Fibroblast of lung (primary cell): ENCODE results near the gene PGAM5.

Experiments
- EZH2 ChIP-seq: IDR thresholded peaks from 2 replicates; pipeline ENCODE4 v1.5.1; 2012; ENCODE audit warnings: low read length, control low read depth, mild to moderate bottlenecking; ENCODE audit errors: missing control alignments
- TF ChIP-seq, protein P1 (sequence below), 2 donors: IDR thresholded peaks in 1 of 2; conservative IDR thresholded peaks in 1 of 2; 1 replicate in 1 of 2; 2 replicates in 1 of 2; pipeline ENCODE4 v1.5.1; 2011 to 2012; ENCODE audit warnings: low read length in 2 of 2, control low read depth in 1 of 2, inconsistent platforms in 1 of 2, low read depth in 1 of 2, mild to moderate bottlenecking in 1 of 2

DNA sequence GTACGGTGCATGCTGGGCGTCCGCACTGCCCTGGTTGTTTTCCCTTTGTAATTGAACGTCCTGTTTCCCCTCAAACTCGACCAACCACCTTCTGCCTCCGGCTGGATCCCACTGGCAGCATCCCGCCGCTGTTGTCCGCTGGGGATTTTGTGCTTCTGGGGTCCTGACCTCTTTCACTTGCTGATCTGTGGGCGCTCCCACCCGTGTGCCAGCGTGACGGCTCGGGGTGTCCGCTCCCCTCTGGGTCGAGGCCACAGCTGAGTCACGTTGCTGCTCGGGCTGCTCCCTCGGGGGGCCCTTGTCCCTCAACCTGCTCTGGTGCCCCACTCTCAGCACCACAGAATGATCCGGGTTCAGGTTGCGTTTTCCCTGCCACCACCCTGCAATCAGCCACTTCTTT is 8.0 kb downstream of the PGAM5 start:
- TF ChIP-seq, protein P1, sequence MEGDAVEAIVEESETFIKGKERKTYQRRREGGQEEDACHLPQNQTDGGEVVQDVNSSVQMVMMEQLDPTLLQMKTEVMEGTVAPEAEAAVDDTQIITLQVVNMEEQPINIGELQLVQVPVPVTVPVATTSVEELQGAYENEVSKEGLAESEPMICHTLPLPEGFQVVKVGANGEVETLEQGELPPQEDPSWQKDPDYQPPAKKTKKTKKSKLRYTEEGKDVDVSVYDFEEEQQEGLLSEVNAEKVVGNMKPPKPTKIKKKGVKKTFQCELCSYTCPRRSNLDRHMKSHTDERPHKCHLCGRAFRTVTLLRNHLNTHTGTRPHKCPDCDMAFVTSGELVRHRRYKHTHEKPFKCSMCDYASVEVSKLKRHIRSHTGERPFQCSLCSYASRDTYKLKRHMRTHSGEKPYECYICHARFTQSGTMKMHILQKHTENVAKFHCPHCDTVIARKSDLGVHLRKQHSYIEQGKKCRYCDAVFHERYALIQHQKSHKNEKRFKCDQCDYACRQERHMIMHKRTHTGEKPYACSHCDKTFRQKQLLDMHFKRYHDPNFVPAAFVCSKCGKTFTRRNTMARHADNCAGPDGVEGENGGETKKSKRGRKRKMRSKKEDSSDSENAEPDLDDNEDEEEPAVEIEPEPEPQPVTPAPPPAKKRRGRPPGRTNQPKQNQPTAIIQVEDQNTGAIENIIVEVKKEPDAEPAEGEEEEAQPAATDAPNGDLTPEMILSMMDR (conservative IDR thresholded peaks at IDR 0.05 in 1 of 2, IDR thresholded peaks at IDR 0.05 in 1 of 2; ENCODE audit: low read depth in 1 of 2, low read length in 2 of 2), result no peak
- no peak for TF ChIP-seq EZH2
